Gastroesophageal sphincter (tissue), 4 donors: ENCODE data around the gene HUWE1. TPM values are rescaled to one million over a fixed set of nuclear protein-coding genes. Genes with fewer than 3 reads are reported as not detected.

ENCODE experiments used
- ATAC-seq: fragments of 150-250 bp; one replicate; pipeline ENCODE4 v1.9.1; 2016; ENCODE audit warnings: mild to moderate bottlenecking, moderate library complexity
- H3K27ac ChIP-seq, 4 donors: fragments of 200-600 bp; sonication (generic) in 3 of 4; 1 replicate in 3 of 4; 2 replicates in 1 of 4; pipeline ENCODE4 v1.5.1; 2016 to 2019
- H3K27me3 ChIP-seq: fragments of 200-600 bp; sonication (generic); one replicate; pipeline ENCODE4 v1.5.1; 2019
- H3K36me3 ChIP-seq, 2 donors: fragments of 200-600 bp; sonication (generic); one replicate each; pipeline ENCODE4 v1.5.1; 2019; ENCODE audit warnings: control low read depth in 1 of 2
- H3K4me1 ChIP-seq, 3 donors: fragments of 200-600 bp; sonication (generic); 1 replicate in 2 of 3; 2 replicates in 1 of 3; pipeline ENCODE4 v1.5.1; 2016 to 2019; ENCODE audit warnings: control low read depth in 2 of 3
- H3K4me3 ChIP-seq, 2 donors: fragments of 200-600 bp; sonication (generic); one replicate each; pipeline ENCODE4 v1.5.1; 2019; ENCODE audit warnings: mild to moderate bottlenecking in 1 of 2, moderate library complexity in 1 of 2
- H3K9me3 ChIP-seq, 3 donors: fragments of 200-600 bp; sonication (generic); one replicate each; pipeline ENCODE4 v1.5.1; 2017 to 2019; ENCODE audit warnings: control low read depth in 2 of 3
- EP300 ChIP-seq: sonication (generic); formaldehyde crosslinking; IDR thresholded peaks from one replicate; pipeline ENCODE4 v1.6.1; 2017; ENCODE audit warnings: antibody characterized with exemption, mild to moderate bottlenecking
- POLR2A ChIP-seq, 2 donors: fragments of 450-650 bp; IDR thresholded peaks; one replicate each; pipeline ENCODE4 v1.6.1; 2017; ENCODE audit warnings: antibody characterized with exemption in 2 of 2, mild to moderate bottlenecking in 2 of 2, moderate library complexity in 1 of 2
- POLR2AphosphoS5 ChIP-seq: sonication (generic); formaldehyde crosslinking; IDR thresholded peaks from one replicate; pipeline ENCODE4 v1.6.1; 2017; ENCODE audit warnings: antibody characterized with exemption
- WGBS, 2 donors: methylation state at CpG; one replicate each; pipeline ENCODE4 v1.1.5; 2018; ENCODE audit warnings: low coverage in 1 of 2; 5-methylcytosine and 5-hydroxymethylcytosine counted together
- total RNA-seq, 4 donors: library from RNA; depleted of rRNA; stranded (reverse); fragments of >200 nt; gene quantifications; one replicate each; pipeline ENCODE4 v1.1.0, GENCODE V29; 2016
- TF ChIP-seq, protein P1 (sequence below), 4 experiments: fragments of 200-600 bp in 2 of 4; fragments of 450-650 bp in 2 of 4; sonication (generic) in 1 of 4; IDR thresholded peaks; one replicate each; pipeline ENCODE4 v1.5.1; 2017 to 2019; ENCODE audit warnings: antibody characterized with exemption in 4 of 4, mild to moderate bottlenecking in 2 of 4, moderate library complexity in 2 of 4

Gene HUWE1
- total RNA-seq, 4 donors from 2014 or later = 103 to 170 (median 113) TPM

DNA sequence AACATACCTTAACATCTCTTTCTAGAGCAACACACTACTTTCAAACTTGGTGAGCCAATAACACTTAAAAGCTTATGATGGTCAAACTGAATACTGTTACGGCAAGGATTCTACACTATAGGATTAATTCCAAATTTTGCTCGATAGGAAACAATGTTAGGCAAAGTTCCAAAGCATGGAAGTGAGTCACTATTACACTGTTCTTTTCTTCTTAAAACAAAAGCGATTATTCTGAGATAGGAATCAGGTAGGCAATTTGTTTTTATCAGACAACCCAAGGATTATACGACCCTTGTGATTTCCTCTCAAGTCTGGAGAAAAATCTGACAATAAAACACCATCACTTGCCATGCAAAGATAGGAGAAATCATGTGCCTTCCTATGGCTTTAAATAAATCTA is 81.5 kb downstream of the HUWE1 start:
- H3K9me3 ChIP-seq = no peaks in the 10 kb centered on the region
- ATAC-seq = no peak
- no peaks in the 10 kb centered on the region for H3K27me3 ChIP-seq
- H3K36me3 ChIP-seq = peaks cover 0 to 69% of the 10 kb centered on the region in 2 donors
- H3K27ac ChIP-seq = no peak overlapping the region
- no peak overlapping the region for H3K4me3 ChIP-seq
- H3K4me1 ChIP-seq = no peaks in the 10 kb centered on the region
- TF ChIP-seq POLR2AphosphoS5 (no peak), POLR2A (IDR thresholded peaks at IDR 0.05) (no peak), EP300 (no peak)
- TF ChIP-seq, protein P1, sequence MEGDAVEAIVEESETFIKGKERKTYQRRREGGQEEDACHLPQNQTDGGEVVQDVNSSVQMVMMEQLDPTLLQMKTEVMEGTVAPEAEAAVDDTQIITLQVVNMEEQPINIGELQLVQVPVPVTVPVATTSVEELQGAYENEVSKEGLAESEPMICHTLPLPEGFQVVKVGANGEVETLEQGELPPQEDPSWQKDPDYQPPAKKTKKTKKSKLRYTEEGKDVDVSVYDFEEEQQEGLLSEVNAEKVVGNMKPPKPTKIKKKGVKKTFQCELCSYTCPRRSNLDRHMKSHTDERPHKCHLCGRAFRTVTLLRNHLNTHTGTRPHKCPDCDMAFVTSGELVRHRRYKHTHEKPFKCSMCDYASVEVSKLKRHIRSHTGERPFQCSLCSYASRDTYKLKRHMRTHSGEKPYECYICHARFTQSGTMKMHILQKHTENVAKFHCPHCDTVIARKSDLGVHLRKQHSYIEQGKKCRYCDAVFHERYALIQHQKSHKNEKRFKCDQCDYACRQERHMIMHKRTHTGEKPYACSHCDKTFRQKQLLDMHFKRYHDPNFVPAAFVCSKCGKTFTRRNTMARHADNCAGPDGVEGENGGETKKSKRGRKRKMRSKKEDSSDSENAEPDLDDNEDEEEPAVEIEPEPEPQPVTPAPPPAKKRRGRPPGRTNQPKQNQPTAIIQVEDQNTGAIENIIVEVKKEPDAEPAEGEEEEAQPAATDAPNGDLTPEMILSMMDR (IDR thresholded peaks at IDR 0.05) = no peak
- 34 to 52% methylated on average over 4 of the region's 4 CpGs for WGBS, 2 donors

DNA sequence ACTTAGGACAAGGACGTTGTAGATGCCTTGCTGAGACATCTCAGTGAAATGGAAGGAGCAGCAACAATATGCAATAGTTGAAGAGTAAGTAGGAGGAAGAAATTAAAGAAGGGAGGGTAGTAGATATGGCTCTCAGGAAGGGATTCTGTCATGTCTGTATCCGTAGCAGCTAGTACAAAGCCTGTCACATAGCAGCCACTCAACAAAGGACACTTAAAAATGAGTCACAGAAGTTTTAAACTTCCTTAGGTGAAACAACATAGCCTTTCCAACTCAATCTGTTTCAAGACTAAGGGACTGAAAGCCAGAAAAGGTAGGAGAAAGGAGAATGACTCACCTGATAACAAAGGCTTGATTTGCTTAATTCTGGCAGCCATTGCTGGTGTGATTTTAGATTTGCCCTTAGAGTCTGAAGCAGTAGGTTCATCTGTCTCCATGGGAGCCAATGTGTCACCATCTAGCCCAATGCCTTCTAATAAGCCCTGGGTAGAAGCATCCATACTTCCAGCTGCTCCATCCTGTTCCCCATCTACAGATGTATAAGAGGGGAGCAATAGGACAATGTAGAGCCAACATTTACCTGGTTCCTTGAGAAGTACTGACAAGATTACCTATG is 86.6 kb downstream of the HUWE1 start:
- Histone ChIP-seq H3K9me3 (no peaks in the 10 kb centered on the region), H3K36me3 (peaks cover 0 to 85% of the 10 kb centered on the region in 2 donors), H3K27me3 (no peaks in the 10 kb centered on the region), H3K4me1 (no peaks in the 10 kb centered on the region), H3K27ac (no peak overlapping the region), H3K4me3 (no peak overlapping the region)
- 55 to 78% methylated on average over 2 of the region's 2 CpGs for WGBS, 2 donors
- no peak for TF ChIP-seq POLR2AphosphoS5
- TF ChIP-seq, protein P1 (IDR thresholded peaks at IDR 0.05) = no peak
- no peak for ATAC-seq

DNA sequence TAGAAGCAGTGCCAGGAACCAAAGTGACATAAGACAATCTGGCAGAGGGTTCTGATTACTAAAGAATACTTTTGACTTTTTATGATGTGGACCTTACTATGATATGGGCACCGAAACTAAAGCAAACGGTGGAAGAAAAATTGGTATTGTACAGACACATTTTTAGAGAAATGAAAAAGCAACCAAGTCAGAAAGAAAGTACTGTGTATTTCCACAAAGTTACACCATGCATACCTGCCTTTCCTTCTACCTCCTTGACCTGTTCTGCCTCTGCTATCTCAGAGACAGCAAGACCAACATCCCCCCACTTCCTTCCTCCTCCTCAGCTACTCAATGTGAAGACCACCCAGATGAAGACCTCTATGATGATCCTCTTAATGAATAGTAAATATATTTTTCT is 88.3 kb downstream of the HUWE1 start:
- Histone ChIP-seq H3K27me3 (no peaks in the 10 kb centered on the region), H3K27ac (no peak overlapping the region), H3K4me1 (no peaks in the 10 kb centered on the region), H3K9me3 (no peaks in the 10 kb centered on the region), H3K36me3 (peaks cover 0 to 85% of the 10 kb centered on the region in 2 donors), H3K4me3 (no peak overlapping the region)
- no peak for TF ChIP-seq EP300
- TF ChIP-seq, protein P1 (IDR thresholded peaks at IDR 0.05) = no peak
- TF ChIP-seq POLR2AphosphoS5 = no peak
- no peak for TF ChIP-seq POLR2A (IDR thresholded peaks at IDR 0.05)
- WGBS, 2 donors = 81 to 96% methylated on average over 2 of the region's 2 CpGs
- ATAC-seq = no peak

DNA sequence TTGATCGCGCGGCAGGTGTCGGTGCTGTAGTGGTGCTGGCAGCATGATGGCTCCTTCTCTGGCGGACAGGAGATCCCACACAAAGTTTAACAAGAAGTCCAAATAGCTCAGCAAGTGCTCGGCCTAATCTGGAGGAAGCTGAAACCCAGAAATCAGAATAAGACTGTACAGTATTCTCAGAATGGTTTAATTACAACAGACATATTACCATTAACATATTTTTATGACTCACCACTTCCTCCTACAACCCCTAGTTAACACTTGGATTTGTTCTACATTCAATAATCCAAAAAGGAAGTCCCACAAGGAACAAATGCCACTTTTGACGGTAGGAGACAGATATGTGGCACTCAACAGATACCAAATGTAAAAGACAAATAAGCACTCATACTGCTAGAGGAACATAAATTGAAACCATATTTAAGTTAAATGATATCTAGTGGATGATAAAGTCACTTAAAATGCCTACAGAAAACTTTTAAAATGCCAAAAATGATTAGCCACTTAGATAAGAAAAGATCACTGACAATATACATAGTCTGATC is 91.2 kb downstream of the HUWE1 start:
- TF ChIP-seq POLR2A (IDR thresholded peaks at IDR 0.05) = no peak
- TF ChIP-seq, protein P1 (IDR thresholded peaks at IDR 0.05) = no peak
- no peak for TF ChIP-seq POLR2AphosphoS5
- no peak for TF ChIP-seq EP300
- Histone ChIP-seq H3K36me3 (peaks cover 0 to 86% of the 10 kb centered on the region in 2 donors), H3K4me1 (no peaks in the 10 kb centered on the region), H3K27me3 (no peaks in the 10 kb centered on the region), H3K4me3 (no peak overlapping the region), H3K27ac (no peak overlapping the region), H3K9me3 (no peaks in the 10 kb centered on the region)
- 67% methylated on average over 1 of the region's 7 CpGs; no CpG with 5 or more reads in 1 of the 2 donors for WGBS, 2 donors
- ATAC-seq = no peak

DNA sequence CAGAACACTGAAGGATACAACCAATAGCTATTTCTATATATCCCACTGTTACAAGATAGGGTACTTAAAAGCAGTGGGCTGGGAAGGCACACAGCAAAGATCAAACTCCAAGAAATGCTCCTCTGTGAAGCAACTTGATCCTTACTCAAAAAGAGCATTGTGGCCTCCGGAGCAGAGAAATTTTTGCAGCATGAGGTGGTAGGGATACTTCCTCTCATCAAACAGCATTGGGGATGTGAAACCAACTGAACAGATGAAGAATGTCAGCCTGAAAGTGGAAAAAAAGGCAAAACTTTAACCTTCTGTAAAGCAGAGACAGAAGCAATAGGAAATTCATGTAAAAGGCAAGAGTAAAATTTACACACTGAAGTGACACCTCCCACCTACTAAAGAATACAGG is 92.2 kb downstream of the HUWE1 start:
- Histone ChIP-seq H3K27me3 (no peaks in the 10 kb centered on the region), H3K4me1 (no peaks in the 10 kb centered on the region), H3K36me3 (peaks cover 0 to 86% of the 10 kb centered on the region in 2 donors), H3K4me3 (no peak overlapping the region), H3K27ac (no peak overlapping the region), H3K9me3 (no peaks in the 10 kb centered on the region)
- WGBS, 2 donors = 63 to 67% methylated on average over 1 of the region's 1 CpG
- TF ChIP-seq, protein P1 (IDR thresholded peaks at IDR 0.05) = no peak
- TF ChIP-seq EP300 = no peak
- TF ChIP-seq POLR2A (IDR thresholded peaks at IDR 0.05) = no peak
- TF ChIP-seq POLR2AphosphoS5 = no peak
- no peak for ATAC-seq
